NCI-H2196 (cell line): ENCODE measurements around the gene KDELR3.

Experiments used
- DNase-seq: peaks from one replicate; lab custom pipeline; 2025; ENCODE audit not compliant: unreplicated experiment; lab: John Stamatoyannopoulos, UW

The KDELR3 gene

GRCh38 chr22:38481871-38482332 lies 14.0 kb downstream of the KDELR3 start:
- no peak for DNase-seq

GRCh38 chr22:38482662-38483308 lies 14.9 kb downstream of the KDELR3 start:
- no peak for DNase-seq

- DNase-seq: no peak
These were observed 16.3 kb downstream of the KDELR3 start for GRCh38 chr22:38484244-38484643.

- peak; percentile 15 for DNase-seq
These were observed 17.9 kb downstream of the KDELR3 start for GRCh38 chr22:38485783-38486182.

- no peak for DNase-seq
These were observed 20.1 kb downstream of the KDELR3 start for GRCh38 chr22:38487946-38488345.

- DNase-seq: no peak
These were observed 21.2 kb downstream of the KDELR3 start for GRCh38 chr22:38489142-38489541.

GRCh38 chr22:38489561-38490145 lies 21.8 kb downstream of the KDELR3 start:
- no peak for DNase-seq

GRCh38 chr22:38490475-38490874 lies 22.6 kb downstream of the KDELR3 start:
- DNase-seq: no peak

GRCh38 chr22:38490915-38491314 lies 23.0 kb downstream of the KDELR3 start:
- DNase-seq: peak; percentile 52

- no peak for DNase-seq
These were observed 23.9 kb downstream of the KDELR3 start for GRCh38 chr22:38491707-38492348.

- no peak for DNase-seq
These were observed 26.6 kb downstream of the KDELR3 start for GRCh38 chr22:38494498-38494897.

GRCh38 chr22:38494939-38495338 lies 27.0 kb downstream of the KDELR3 start:
- no peak for DNase-seq

- no peak for DNase-seq
These were observed 30.0 kb downstream of the KDELR3 start for GRCh38 chr22:38497869-38498268.

GRCh38 chr22:38501797-38502672 lies 34.1 kb downstream of the KDELR3 start:
- no peak for DNase-seq

GRCh38 chr22:38503021-38503420 lies 35.1 kb downstream of the KDELR3 start:
- DNase-seq: no peak

- DNase-seq: no peak
These were observed 37.0 kb downstream of the KDELR3 start for GRCh38 chr22:38504731-38505540.

- DNase-seq: peak; percentile 11
These were observed 37.7 kb downstream of the KDELR3 start for GRCh38 chr22:38505541-38506117.

GRCh38 chr22:38506118-38506962 lies 38.4 kb downstream of the KDELR3 start, which contains the start of gene DDX17:
DDX17 (minus strand) TSS chr22:38506311.
- DNase-seq: peak; percentile 90

GRCh38 chr22:38510416-38510970 lies 42.6 kb downstream of the KDELR3 start:
- no peak for DNase-seq
